K562 (cell line): ENCODE measurements around the gene KRT16.

Source experiments
- CCAR2 ChIP-seq: fragments of 200-400 bp; formaldehyde crosslinking; IDR thresholded peaks from 2 replicates; pipeline ENCODE4 v1.6.1; 2017; ENCODE audit warnings: mild to moderate bottlenecking, low read depth, low read length
- CTCF ChIP-seq, 3 experiments: IDR thresholded peaks in 2 of 3; conservative IDR thresholded peaks in 1 of 3; 2 replicates each; pipeline ENCODE4 v1.5.1; 2011 to 2012; ENCODE audit warnings: low read length in 3 of 3, mild to moderate bottlenecking in 3 of 3, control low read depth in 2 of 3, improper control_type of control experiment in 1 of 3, inconsistent platforms in 1 of 3, low read depth in 1 of 3, mixed read lengths in 1 of 3, moderate library complexity in 1 of 3; ENCODE audit not compliant: insufficient read depth in 2 of 3
- ESRRB ChIP-seq: fragments of 250-450 bp; sonication (Bioruptor Pico); IDR thresholded peaks from 2 replicates; pipeline ENCODE4 v1.5.0; 2020; ENCODE audit warnings: mild to moderate bottlenecking, moderate library complexity, borderline replicate concordance
- SREBF1 ChIP-seq: fragments of 150-350 bp; IDR thresholded peaks from 2 replicates; pipeline ENCODE4 v1.6.1; 2014; ENCODE audit warnings: antibody characterized with exemption, low read depth, low read length, borderline replicate concordance
- TBP ChIP-seq: optimal IDR thresholded peaks from 2 replicates; pipeline ENCODE3; 2011; ENCODE audit warnings: low read depth, low read length, improper control_type of control experiment
- ZNF175 ChIP-seq: fragments of 200-800 bp; sonication (Bioruptor generic); IDR thresholded peaks from 2 replicates; pipeline ENCODE4 v1.6.1; 2016; ENCODE audit warnings: low read depth, mild to moderate bottlenecking, missing genetic modification characterization, missing compliant biosample characterization

GRCh38 chr17:41599680-41600079, 12.9 kb downstream of the KRT16 start:
- TF ChIP-seq CTCF (IDR thresholded peaks at IDR 0.05 in 2 of 3, conservative IDR thresholded peaks at IDR 0.05 in 1 of 3; ENCODE audit: insufficient read depth in 2 of 3, low read depth in 1 of 3, low read length in 3 of 3), result no peak
- TF ChIP-seq TBP, result no peak
- no peak for TF ChIP-seq ZNF175 (CRISPR knock-in tag)
- no peak for TF ChIP-seq ESRRB (CRISPR knock-in tag)
- no peak for TF ChIP-seq CCAR2
- TF ChIP-seq SREBF1, result no peak
